RWPE1 (cell line): ENCODE results near the gene C6orf141.

Experiments
- CTCF ChIA-PET: fragments of 350-600 bp; sonication (Branson Sonifier 250); formaldehyde crosslinking; extraction: SDS; loops from one replicate; lab custom pipeline; 2021; lab: Yijun Ruan, JAX
- POLR2A ChIA-PET: fragments of 400-600 bp; formaldehyde crosslinking; extraction: SDS; loops from one replicate; lab custom pipeline; 2020; ENCODE audit warnings: antibody characterized with exemption; ENCODE audit not compliant: low non-redundant PET; lab: Yijun Ruan, JAX
- DNase-seq: peaks from one replicate; pipeline ENCODE4 v3.0.0; 2012; ENCODE audit warnings: low spot score
- H3K27ac ChIP-seq: fragments of 450-650 bp; 2 replicates; pipeline ENCODE4 v1.5.1; 2017
- TF ChIP-seq, protein P1 (sequence below): fragments of 450-650 bp; conservative IDR thresholded peaks from 2 replicates; pipeline ENCODE4 v1.5.1; 2017; ENCODE audit warnings: low read depth, mild to moderate bottlenecking

C6orf141 gene

DNA sequence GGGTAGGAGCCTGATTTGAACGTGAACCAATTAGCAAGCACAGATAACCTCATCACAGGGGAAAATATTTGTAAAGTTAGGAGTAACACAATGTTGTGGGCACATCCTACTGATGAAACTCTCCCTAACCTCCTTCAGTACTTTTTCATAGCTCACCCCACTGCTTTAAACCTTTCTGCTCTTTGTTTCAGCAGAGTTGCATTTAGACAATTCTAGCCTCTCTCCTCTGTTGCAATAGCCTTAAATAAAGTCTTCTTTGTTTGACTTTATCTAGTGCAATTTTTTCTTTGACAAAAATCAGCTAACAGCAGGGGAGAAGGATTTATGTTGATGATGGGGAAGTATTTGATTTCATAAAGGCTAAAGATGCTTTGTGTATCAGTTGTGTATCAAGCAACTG lies 14.1 kb downstream of the C6orf141 start:
- DNase-seq = no peak
- POLR2A ChIA-PET = no interaction called here
- H3K27ac ChIP-seq = no peak overlapping the region
- CTCF ChIA-PET = no interaction called here
- TF ChIP-seq, protein P1, sequence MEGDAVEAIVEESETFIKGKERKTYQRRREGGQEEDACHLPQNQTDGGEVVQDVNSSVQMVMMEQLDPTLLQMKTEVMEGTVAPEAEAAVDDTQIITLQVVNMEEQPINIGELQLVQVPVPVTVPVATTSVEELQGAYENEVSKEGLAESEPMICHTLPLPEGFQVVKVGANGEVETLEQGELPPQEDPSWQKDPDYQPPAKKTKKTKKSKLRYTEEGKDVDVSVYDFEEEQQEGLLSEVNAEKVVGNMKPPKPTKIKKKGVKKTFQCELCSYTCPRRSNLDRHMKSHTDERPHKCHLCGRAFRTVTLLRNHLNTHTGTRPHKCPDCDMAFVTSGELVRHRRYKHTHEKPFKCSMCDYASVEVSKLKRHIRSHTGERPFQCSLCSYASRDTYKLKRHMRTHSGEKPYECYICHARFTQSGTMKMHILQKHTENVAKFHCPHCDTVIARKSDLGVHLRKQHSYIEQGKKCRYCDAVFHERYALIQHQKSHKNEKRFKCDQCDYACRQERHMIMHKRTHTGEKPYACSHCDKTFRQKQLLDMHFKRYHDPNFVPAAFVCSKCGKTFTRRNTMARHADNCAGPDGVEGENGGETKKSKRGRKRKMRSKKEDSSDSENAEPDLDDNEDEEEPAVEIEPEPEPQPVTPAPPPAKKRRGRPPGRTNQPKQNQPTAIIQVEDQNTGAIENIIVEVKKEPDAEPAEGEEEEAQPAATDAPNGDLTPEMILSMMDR = no peak

DNA sequence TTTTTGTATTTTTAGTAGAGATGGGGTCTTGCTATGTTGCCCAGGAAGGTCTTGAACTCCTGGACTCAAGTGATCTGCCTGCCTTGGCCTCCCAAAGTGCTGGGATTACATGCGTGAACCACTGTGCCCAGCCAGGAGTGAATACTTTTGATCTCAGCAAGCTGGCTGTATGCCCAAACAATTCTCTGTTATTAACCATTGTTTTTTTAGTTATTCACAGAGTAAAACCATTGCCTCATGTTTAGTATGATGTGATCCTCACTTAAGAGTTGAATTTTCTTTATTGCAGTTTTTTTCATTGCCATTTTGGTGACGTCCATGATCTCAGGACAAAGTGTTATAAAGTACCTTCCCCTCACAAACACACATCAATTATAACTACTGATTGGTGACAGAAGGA lies 14.8 kb downstream of the C6orf141 start:
- no peak for DNase-seq
- ChIA-PET POLR2A (no interaction called here), CTCF (interaction anchor here (0.7 kb wide), 1 partner anchor 10 kb away, joined by 3 read pairs; no protein-coding TSS in a partner anchor)
- TF ChIP-seq, protein P1 = no peak
- H3K27ac ChIP-seq = no peak overlapping the region

DNA sequence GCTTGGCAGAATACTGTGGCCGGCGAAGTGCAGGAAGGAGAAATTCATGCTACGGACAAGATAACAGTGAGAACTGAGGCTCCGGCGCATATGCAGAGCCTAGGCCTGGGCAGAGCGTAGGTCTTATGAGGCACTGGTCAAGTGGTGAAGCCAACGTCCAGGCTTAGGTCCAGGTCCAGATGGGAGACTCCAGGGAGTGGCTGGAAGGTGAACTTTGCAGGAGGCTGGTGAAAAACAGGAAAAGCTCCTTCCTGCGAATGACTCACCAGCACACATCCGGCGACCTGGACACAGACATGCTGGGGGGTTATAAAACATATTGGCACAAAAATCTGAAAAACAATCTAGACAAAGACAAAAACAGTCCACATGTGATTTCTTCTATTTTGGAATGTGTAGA lies 15.4 kb downstream of the C6orf141 start:
- TF ChIP-seq, protein P1 = no peak
- peak; percentile 21 for DNase-seq
- peak overlapping the region; percentile 67 for H3K27ac ChIP-seq
- ChIA-PET POLR2A (no interaction called here), CTCF (interaction anchor here (0.7 kb wide), 2 partner anchors 9 to 34 kb away, joined by 3 read pairs; no protein-coding TSS in a partner anchor)

DNA sequence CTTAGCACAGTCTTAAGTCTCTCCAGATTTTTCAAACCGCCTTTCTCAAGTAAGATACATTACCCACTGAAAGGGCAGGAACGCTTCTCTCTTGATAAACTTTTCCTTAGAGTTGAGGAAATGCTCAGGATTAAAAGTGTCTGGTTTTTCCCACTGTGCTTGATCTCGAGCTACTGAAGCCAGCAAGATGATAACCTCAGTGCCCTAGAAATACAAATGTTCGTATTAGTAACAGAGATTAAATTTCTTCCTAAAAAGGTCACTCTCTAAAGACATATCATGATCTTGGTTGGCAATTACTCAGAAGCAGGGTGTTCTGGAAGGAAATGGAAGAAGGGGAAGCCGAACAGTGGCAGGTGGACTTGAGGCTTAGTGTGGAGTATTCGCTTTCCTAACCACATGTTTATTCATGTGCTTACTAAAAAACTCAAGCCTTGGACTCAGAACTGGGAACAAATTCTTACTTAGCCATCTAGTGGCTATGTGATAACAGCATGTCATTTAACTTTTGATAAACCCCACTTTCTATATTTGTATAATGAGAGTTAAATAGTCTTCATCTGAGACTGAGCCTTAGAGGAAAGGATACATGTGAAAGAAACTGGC lies 20.1 kb downstream of the C6orf141 start:
- ChIA-PET POLR2A (no interaction called here), CTCF (interaction anchor here (2.5 kb wide), 1 partner anchor 38 kb away, joined by 13 read pairs; no protein-coding TSS in a partner anchor)
- no peak for DNase-seq
- no peak overlapping the region for H3K27ac ChIP-seq
- TF ChIP-seq, protein P1 = peak; percentile 16

DNA sequence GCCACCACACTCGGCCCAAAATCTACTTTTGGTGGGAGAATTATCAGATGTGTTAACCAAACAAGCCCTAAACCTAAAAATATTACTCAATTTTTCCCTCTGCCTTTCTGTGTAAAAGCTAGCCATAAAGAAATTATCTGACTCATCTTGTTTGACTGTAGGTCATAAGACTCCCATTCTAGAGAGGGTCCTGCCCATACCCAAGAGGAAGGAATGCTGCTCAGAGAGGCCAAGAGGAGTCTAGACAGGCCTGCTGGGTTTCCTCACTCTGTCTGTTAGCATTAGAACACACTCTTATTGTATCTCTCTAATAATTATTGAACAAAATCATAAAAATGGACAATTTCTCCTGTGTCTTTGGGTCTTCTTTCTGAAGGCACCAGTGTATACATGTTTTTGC lies 26.1 kb downstream of the C6orf141 start:
- H3K27ac ChIP-seq = peak overlapping the region; percentile 67
- POLR2A ChIA-PET = no interaction called here
- CTCF ChIA-PET = no interaction called here
- TF ChIP-seq, protein P1 = no peak
- DNase-seq = no peak

DNA sequence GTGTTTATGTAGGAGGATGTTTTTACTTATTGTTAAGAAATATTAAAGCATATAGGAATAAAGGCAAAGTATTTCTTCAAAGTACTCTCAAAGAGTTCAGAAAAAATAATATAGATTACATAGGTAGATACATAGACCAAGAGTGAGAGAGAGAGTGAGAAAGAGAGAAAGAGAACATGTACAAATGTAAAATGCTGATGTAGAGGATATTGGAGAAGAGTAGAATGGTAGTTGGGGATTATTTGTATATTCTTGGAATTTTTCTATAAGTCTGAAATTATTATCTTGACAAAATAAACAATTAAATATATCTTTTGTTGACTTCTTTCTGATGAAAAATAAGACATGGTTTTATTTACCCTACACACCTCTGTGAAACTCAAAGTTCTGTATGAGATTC lies 29.2 kb downstream of the C6orf141 start:
- TF ChIP-seq, protein P1 = no peak
- no peak overlapping the region for H3K27ac ChIP-seq
- DNase-seq = no peak
- ChIA-PET CTCF (no interaction called here), POLR2A (no interaction called here)
